Measurements from ENCODE around the gene NFE2L3.
"Not testable (repeated sequence)": the region's sequence is repeated elsewhere in the genome, so short reads cannot be mapped to it uniquely, and the experiment has no call there.

NFE2L3 gene

GRCh38 chr7:26187380-26188205 is 35.6 kb downstream of the NFE2L3 start:
- DNase-seq: peak; percentile 48

GRCh38 chr7:26188206-26188956 is 36.4 kb downstream of the NFE2L3 start:
- peak; percentile 40 for DNase-seq

- DNase-seq: no peak
These were observed 37.1 kb downstream of the NFE2L3 start for GRCh38 chr7:26188957-26189541.

DNA sequence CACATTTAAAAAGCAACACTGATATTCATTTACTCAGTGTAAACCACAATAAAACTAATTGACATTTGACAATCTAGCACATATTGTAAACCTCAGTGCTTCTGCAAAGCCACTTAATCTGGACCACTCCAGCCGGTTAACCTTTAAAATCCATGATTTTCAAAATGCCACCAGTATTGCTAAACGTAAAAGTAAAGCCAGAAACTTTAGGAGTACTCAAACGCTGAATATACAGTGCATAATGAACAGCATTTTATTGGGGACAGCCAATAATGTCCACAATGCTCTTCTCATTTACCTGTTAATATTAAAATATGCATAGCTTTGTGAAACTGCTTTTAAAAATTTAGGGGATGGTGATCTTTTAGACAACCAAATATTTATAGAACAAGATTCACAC is 37.7 kb downstream of the NFE2L3 start:
- no peak for DNase-seq

- DNase-seq: no peak
These were observed 38.4 kb downstream of the NFE2L3 start for GRCh38 chr7:26190417-26190869.

DNA sequence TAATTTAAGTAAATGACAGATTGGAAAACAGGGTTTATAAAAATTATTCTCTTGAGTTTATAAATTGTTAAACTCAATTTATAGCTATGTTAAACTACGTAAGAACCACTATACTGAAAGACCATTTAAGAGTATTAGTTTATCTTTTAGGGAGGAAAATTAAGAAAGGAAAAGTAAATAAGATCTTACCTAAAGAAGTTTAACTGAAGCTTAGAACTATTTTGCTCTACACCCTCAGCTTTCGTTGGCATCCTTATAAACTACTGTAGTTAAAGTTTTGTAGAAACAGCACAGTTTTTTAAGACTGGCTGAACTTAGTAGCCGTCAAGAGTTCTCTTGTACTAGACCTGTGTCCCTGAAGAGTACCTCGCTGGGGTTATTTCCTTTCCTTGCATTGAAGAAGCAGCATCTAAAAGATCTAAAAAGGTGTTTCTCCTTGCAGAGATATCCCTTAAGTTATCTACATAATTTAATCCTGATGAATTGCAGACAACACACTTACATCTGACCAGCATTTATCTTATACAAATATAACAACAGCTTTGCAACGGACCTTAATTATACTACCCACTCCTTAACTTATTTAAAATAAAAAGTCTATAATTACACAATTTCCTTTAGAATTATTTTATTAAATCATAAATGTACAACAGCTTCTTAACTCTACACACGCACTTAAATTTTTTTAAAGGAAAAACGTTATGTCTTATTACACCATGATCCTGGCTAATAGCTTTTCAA is 39.4 kb downstream of the NFE2L3 start:
- DNase-seq: no peak

- no peak for DNase-seq
These were observed 40.0 kb downstream of the NFE2L3 start for GRCh38 chr7:26191974-26192479.

- no peak for DNase-seq
These were observed 40.6 kb downstream of the NFE2L3 start for GRCh38 chr7:26192485-26193087.

- no peak for DNase-seq
These were observed 41.6 kb downstream of the NFE2L3 start for GRCh38 chr7:26193432-26194207.

GRCh38 chr7:26194764-26195163 is 42.8 kb downstream of the NFE2L3 start:
- not testable (repeated sequence) for DNase-seq

GRCh38 chr7:26195182-26195581 is 43.2 kb downstream of the NFE2L3 start:
- DNase-seq: no peak

DNA sequence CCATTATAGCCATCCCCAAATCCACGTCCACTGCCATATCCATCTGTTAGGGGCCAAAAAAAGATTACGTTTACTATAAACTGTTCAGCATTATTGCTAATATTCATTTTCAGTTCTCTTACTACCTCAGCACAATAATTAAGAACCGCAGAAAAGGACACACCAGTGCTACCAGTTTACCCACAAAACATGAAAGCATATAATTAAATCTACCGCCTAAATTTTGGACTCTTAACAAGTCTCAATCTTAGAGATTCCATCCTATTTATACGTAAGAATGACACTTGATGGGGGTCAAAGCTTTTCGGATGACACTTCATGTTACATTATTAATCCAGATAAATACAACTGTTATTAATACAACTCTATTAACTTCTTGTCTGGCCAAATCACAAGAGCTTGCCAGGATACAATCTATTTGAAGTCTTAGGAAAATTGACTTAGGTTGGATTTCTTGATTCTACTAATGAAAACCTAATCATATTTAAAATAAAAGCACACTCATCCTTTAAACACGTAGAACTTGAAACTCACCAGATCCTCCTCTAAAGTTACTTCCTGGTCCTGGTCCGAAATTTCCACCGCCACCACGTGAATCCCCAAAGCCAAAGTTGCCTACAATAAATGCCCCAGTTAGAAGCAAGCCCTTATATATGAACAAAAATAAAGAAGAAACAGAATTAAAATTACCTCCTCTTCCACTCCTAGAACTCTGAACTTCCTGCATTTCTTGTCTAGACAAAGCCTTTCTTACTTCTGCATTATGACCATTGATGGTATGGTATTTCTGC is 44.1 kb downstream of the NFE2L3 start:
- DNase-seq: no peak

- DNase-seq: no peak
These were observed 45.4 kb downstream of the NFE2L3 start for GRCh38 chr7:26197153-26198115.

DNA sequence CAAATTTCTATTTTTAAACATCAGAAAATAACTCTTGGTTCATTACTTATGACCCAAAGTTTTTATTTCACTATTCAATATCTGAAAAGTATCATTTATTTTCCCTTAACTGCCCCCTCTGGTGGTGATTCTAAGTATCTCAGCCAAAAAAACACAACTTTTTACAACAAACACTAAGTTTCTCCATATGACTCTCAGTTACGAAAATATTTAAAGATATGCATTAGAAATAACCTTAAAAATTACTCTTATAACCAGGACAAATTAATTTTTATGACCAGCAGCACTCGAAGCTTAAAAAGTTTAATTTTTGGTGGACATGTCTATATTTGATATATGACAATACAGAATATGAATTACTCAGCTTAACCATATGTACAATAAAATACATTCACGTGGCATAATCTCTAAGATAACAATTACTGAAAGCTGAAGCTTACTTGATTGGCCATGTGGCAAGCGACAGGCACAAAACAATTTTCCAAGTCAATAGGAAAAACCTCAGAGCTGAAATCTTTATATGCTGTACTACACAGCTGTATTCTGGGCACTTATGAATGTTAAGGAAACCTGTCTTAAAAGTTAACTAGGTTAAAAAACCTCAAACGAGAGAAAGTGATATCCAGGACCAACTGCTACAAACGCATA is 46.3 kb downstream of the NFE2L3 start:
- DNase-seq: no peak

DNA sequence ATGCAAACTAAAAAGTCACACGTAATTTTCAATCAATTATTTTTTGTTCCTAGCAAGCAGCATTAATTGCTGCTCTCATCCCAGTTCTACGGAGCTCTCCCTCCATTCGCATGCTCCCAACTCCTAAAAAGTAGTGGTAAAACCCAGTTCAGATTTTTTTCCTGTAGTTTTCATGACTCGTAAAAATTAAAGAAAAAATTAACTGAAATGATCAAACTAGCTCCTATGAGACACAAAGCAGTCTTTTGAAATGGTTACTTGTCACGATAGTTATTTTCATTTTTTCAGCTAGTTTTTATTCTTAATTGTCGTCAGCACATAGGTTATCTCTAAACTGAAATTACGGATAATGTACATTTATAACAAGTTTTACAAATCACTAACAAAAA is 46.8 kb downstream of the NFE2L3 start:
- no peak for DNase-seq

DNA sequence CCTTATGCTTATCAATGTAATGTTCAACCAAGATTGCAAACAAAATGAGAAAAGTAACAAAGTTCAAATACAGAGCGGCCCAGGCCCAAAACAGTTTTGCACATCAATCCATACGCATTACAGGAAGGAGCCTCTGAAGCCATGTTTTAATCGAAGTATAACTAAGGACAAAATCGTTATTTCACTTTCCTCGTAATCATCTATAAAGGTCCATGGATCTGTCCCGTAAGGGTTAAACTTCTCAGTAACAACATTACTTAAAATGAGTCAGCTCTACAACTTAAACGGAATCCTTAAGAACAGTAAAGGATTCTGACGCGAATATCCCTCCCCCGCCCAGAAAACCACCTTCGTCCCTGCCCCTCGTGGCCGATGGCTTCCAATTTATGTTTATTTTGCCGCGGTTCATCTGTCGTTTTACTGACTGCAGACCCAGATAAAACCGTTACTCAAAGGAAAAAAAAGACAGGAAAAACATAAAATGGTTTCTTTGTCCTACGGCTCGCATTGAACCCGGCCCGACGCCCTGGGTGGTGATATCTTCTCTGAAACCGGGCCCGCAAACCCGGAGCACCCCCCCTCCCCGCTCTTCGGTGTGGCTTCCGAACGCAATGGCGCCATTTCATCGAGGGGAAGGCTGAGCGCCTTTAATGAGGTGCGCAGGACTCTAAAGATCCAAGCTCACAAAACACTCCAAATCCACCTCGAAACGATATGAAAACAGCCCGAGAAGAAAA is 47.5 kb downstream of the NFE2L3 start:
- peak; percentile 69 for DNase-seq

GRCh38 chr7:26200038-26200443 is 48.0 kb downstream of the NFE2L3 start:
- DNase-seq: peak; percentile 87

Measured in stimulated activated CD8-positive, alpha-beta memory T cell treated with anti-CD3 and anti-CD28 coated beads, Interleukin-4, amount 100 ng/mL, for 48 hours (primary cell).